Stimulated activated CD8-positive, alpha-beta memory T cell treated with anti-CD3 and anti-CD28 coated beads, Interleukin-4, amount 100 ng/mL, for 4 hours (primary cell): ENCODE data around the gene SYNDIG1.

Experiments
- DNase-seq, 2 donors: peaks; one replicate each; pipeline ENCODE4 v3.0.0-alpha.2; 2020; ENCODE audit warnings: low read depth in 2 of 2, low spot score in 1 of 2

SYNDIG1 gene

GRCh38 chr20:24469116-24469893 lies at the start of gene SYNDIG1:
SYNDIG1 (plus strand) TSS chr20:24469629; CDS start chr20:24543098, 73,469 bp downstream.
- DNase-seq: no peak

- no peak for DNase-seq
Observed at GRCh38 chr20:24419786-24420185, 49.6 kb upstream of the SYNDIG1 start.

- DNase-seq: no peak
Observed at GRCh38 chr20:24420567-24420966, 48.9 kb upstream of the SYNDIG1 start.

GRCh38 chr20:24421071-24421470 lies 48.4 kb upstream of the SYNDIG1 start:
- no peak for DNase-seq

- DNase-seq: no peak
Observed at GRCh38 chr20:24422091-24422760, 47.2 kb upstream of the SYNDIG1 start.

- no peak for DNase-seq
Observed at GRCh38 chr20:24423390-24424313, 45.8 kb upstream of the SYNDIG1 start.

- no peak for DNase-seq
Observed at GRCh38 chr20:24425523-24426135, 43.8 kb upstream of the SYNDIG1 start.

- DNase-seq: no peak
Observed at GRCh38 chr20:24431279-24432045, 38.0 kb upstream of the SYNDIG1 start.

GRCh38 chr20:24432046-24432442 lies 37.4 kb upstream of the SYNDIG1 start:
- DNase-seq: no peak

GRCh38 chr20:24436160-24436559 lies 33.3 kb upstream of the SYNDIG1 start:
- no peak for DNase-seq

- no peak for DNase-seq
Observed at GRCh38 chr20:24437196-24438082, 32.0 kb upstream of the SYNDIG1 start.

GRCh38 chr20:24438331-24438730 lies 31.1 kb upstream of the SYNDIG1 start:
- no peak for DNase-seq

GRCh38 chr20:24439737-24440387 lies 29.6 kb upstream of the SYNDIG1 start:
- no peak for DNase-seq

- no peak for DNase-seq
Observed at GRCh38 chr20:24441661-24442060, 27.8 kb upstream of the SYNDIG1 start.

GRCh38 chr20:24442909-24443308 lies 26.5 kb upstream of the SYNDIG1 start:
- no peak for DNase-seq

- no peak for DNase-seq
Observed at GRCh38 chr20:24443436-24443835, 26.0 kb upstream of the SYNDIG1 start.

- no peak for DNase-seq
Observed at GRCh38 chr20:24444526-24445190, 24.8 kb upstream of the SYNDIG1 start.

GRCh38 chr20:24445510-24446170 lies 23.8 kb upstream of the SYNDIG1 start:
- DNase-seq: no peak
